Measurements from ENCODE around the gene GAPT. TPM values are rescaled to one million over a fixed set of nuclear protein-coding genes. Genes with fewer than 3 reads are reported as not detected.

GAPT gene
- total RNA-seq, 1 experiment from 2014 or later = not detected

- Histone ChIP-seq H4K20me1 (ENCODE audit: insufficient read depth) (no peaks in the 10 kb centered on the region), H3K27me3 (ENCODE audit: insufficient read depth, low read depth) (no peaks in the 10 kb centered on the region), H3K27ac (no peak overlapping the region), H3K9me3 (ENCODE audit: insufficient read depth, low read depth) (no peaks in the 10 kb centered on the region; the same call in 1 of the 2 replicates), H3K4me2 (no peak overlapping the region), H3K4me3 (no peak overlapping the region), H2AFZ (no peak overlapping the region), H3K9me2 (ENCODE audit: insufficient read depth) (no peaks in the 10 kb centered on the region), H3K4me1 (replicated peaks; ENCODE audit: insufficient read depth) (no peaks in the 10 kb centered on the region), H3F3A (ENCODE audit: insufficient read depth, low read depth) (no peaks in the 10 kb centered on the region), H3K79me2 (ENCODE audit: low read depth) (no peaks in the 10 kb centered on the region), H3K36me3 (ENCODE audit: low read depth) (no peaks in the 10 kb centered on the region)
- POLR2A ChIA-PET (ENCODE audit: unreplicated experiment) = no interaction called here
- DNase-seq = no peak
- CTCF ChIA-PET = no interaction called here
- TF ChIP-seq, protein P1, sequence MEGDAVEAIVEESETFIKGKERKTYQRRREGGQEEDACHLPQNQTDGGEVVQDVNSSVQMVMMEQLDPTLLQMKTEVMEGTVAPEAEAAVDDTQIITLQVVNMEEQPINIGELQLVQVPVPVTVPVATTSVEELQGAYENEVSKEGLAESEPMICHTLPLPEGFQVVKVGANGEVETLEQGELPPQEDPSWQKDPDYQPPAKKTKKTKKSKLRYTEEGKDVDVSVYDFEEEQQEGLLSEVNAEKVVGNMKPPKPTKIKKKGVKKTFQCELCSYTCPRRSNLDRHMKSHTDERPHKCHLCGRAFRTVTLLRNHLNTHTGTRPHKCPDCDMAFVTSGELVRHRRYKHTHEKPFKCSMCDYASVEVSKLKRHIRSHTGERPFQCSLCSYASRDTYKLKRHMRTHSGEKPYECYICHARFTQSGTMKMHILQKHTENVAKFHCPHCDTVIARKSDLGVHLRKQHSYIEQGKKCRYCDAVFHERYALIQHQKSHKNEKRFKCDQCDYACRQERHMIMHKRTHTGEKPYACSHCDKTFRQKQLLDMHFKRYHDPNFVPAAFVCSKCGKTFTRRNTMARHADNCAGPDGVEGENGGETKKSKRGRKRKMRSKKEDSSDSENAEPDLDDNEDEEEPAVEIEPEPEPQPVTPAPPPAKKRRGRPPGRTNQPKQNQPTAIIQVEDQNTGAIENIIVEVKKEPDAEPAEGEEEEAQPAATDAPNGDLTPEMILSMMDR (conservative IDR thresholded peaks at IDR 0.05) = no peak
- TF ChIP-seq EZH2 (IDR thresholded peaks at IDR 0.05; ENCODE audit: low read depth) = no peak
- BruUV-seq (replicated peaks) = no TSS peak
- intact Hi-C loops (cut with micrococcal nuclease; ENCODE audit: unreplicated experiment) = no loop called here
Observed at GRCh38 chr5:58482536-58482935, 8.7 kb upstream of the GAPT start.

- no peak overlapping the region for H3K4me2 ChIP-seq
- no peaks in the 10 kb centered on the region for H3K27me3 ChIP-seq (ENCODE audit: insufficient read depth, low read depth)
- DNase-seq = no peak
- H3K4me3 ChIP-seq = no peak overlapping the region
- no peaks in the 10 kb centered on the region for H3K9me2 ChIP-seq (ENCODE audit: insufficient read depth)
- TF ChIP-seq EZH2 (IDR thresholded peaks at IDR 0.05; ENCODE audit: low read depth) = no peak
- TF ChIP-seq, protein P1 (conservative IDR thresholded peaks at IDR 0.05) = no peak
- no peaks in the 10 kb centered on the region for H3K36me3 ChIP-seq (ENCODE audit: low read depth)
- H3K79me2 ChIP-seq (ENCODE audit: low read depth) = no peaks in the 10 kb centered on the region
- no peaks in the 10 kb centered on the region; the same call in 1 of the 2 replicates for H3K9me3 ChIP-seq (ENCODE audit: insufficient read depth, low read depth)
- BruUV-seq (replicated peaks) = no TSS peak
- no peaks in the 10 kb centered on the region for H3F3A ChIP-seq (ENCODE audit: insufficient read depth, low read depth)
- no peaks in the 10 kb centered on the region for H3K4me1 ChIP-seq (replicated peaks; ENCODE audit: insufficient read depth)
- no peak overlapping the region for H3K27ac ChIP-seq
- H2AFZ ChIP-seq = no peak overlapping the region
- intact Hi-C loops (cut with micrococcal nuclease; ENCODE audit: unreplicated experiment) = no loop called here
- H4K20me1 ChIP-seq (ENCODE audit: insufficient read depth) = no peaks in the 10 kb centered on the region
- CTCF ChIA-PET = no interaction called here
- POLR2A ChIA-PET (ENCODE audit: unreplicated experiment) = no interaction called here
Observed at GRCh38 chr5:58484505-58484904, 6.7 kb upstream of the GAPT start.

- Histone ChIP-seq H3K9me3 (ENCODE audit: insufficient read depth, low read depth) (no peaks in the 10 kb centered on the region; the same call in 1 of the 2 replicates), H3K4me1 (replicated peaks; ENCODE audit: insufficient read depth) (no peaks in the 10 kb centered on the region), H3K4me2 (no peak overlapping the region), H2AFZ (no peak overlapping the region), H3K79me2 (ENCODE audit: low read depth) (no peaks in the 10 kb centered on the region), H3K27ac (no peak overlapping the region), H3F3A (ENCODE audit: insufficient read depth, low read depth) (no peaks in the 10 kb centered on the region), H3K27me3 (ENCODE audit: insufficient read depth, low read depth) (no peaks in the 10 kb centered on the region), H3K36me3 (ENCODE audit: low read depth) (no peaks in the 10 kb centered on the region), H3K9me2 (ENCODE audit: insufficient read depth) (no peaks in the 10 kb centered on the region), H4K20me1 (ENCODE audit: insufficient read depth) (no peaks in the 10 kb centered on the region), H3K4me3 (no peak overlapping the region)
- ChIA-PET CTCF (no interaction called here), POLR2A (ENCODE audit: unreplicated experiment) (no interaction called here)
- no TSS peak for BruUV-seq (replicated peaks)
- DNase-seq = no peak
- intact Hi-C loops (cut with micrococcal nuclease; ENCODE audit: unreplicated experiment) = no loop called here
- no peak for TF ChIP-seq EZH2 (IDR thresholded peaks at IDR 0.05; ENCODE audit: low read depth)
- TF ChIP-seq, protein P1 (conservative IDR thresholded peaks at IDR 0.05) = no peak
Observed at GRCh38 chr5:58486290-58486689, 4.9 kb upstream of the GAPT start.

Measured in PC-9 (cell line).